Endothelial cell of umbilical vein (primary cell): ENCODE results near the gene CHD5.

ENCODE experiments used
- CTCF ChIP-seq, 2 donors: IDR thresholded peaks; 1 replicate in 1 of 2; 2 replicates in 1 of 2; pipeline ENCODE4 v1.5.1; 2011; ENCODE audit warnings: low read length in 2 of 2, mild to moderate bottlenecking in 2 of 2, moderate library complexity in 2 of 2, control low read depth in 1 of 2, inconsistent platforms in 1 of 2, low read depth in 1 of 2; ENCODE audit not compliant: insufficient read depth in 1 of 2; ENCODE audit errors: extremely low read depth in 1 of 2
- POLR2AphosphoS5 ChIP-seq: IDR thresholded peaks from 2 replicates; pipeline ENCODE4 v1.6.1; 2012; ENCODE audit warnings: low read depth, mild to moderate bottlenecking, control low read depth, low read length, moderate library complexity; ENCODE audit not compliant: insufficient read depth

GRCh38 chr1:6175411-6175828 is 4.7 kb downstream of the CHD5 start:
- TF ChIP-seq CTCF (IDR thresholded peaks at IDR 0.05; ENCODE audit: extremely low read depth in 1 of 2, insufficient read depth in 1 of 2, low read depth in 1 of 2, low read length in 2 of 2) (no peak), POLR2AphosphoS5 (no peak)
